CD4-positive, alpha-beta memory T cell (primary cell): ENCODE measurements around the gene CIZ1. TPM values are rescaled to one million over a fixed set of nuclear protein-coding genes. Genes with fewer than 3 reads are reported as not detected.
"Not testable (repeated sequence)": the region's sequence is repeated elsewhere in the genome, so short reads cannot be mapped to it uniquely, and the experiment has no call there.

ENCODE experiments used
- CTCF ChIA-PET: fragments of 350-600 bp; sonication (Branson Sonifier 250); formaldehyde crosslinking; loops from one replicate; lab custom pipeline; 2021; ENCODE audit warnings: inconsistent platforms; ENCODE audit not compliant: partially characterized antibody; lab: Charles Lee
- POLR2A ChIA-PET: fragments of 350-600 bp; sonication (Branson Sonifier 250); formaldehyde crosslinking; loops from one replicate; lab custom pipeline; 2021; ENCODE audit not compliant: partially characterized antibody; lab: Charles Lee
- DNase-seq, 5 donors: peaks; one replicate each; pipeline versions ENCODE4 v3.0.0 to v3.0.0-alpha.2; 2020 to 2022; ENCODE audit warnings: mixed read lengths in 1 of 5
- H3K27ac ChIP-seq: one replicate; pipeline ENCODE4 v1.7.0; 2013; ENCODE audit warnings: low read depth, low read length
- H3K27me3 ChIP-seq: 2 replicates; pipeline ENCODE4 v1.7.0; 2013; ENCODE audit warnings: mild to moderate bottlenecking, low read length, moderate library complexity; ENCODE audit not compliant: insufficient read depth
- H3K36me3 ChIP-seq: 2 replicates; pipeline ENCODE4 v1.7.0; 2013; ENCODE audit warnings: mild to moderate bottlenecking, low read length, moderate library complexity; ENCODE audit not compliant: insufficient read depth
- H3K4me1 ChIP-seq: 2 replicates; pipeline ENCODE4 v1.7.0; 2013; ENCODE audit warnings: mild to moderate bottlenecking, low read length, moderate library complexity; ENCODE audit not compliant: insufficient read depth
- H3K4me3 ChIP-seq, 2 donors: one replicate each; pipeline ENCODE4 v1.7.0; 2013; ENCODE audit warnings: low read length in 2 of 2, mild to moderate bottlenecking in 1 of 2
- H3K9me3 ChIP-seq, 2 donors: one replicate each; pipeline ENCODE4 v1.7.0; 2013; ENCODE audit warnings: low read length in 2 of 2, control low read depth in 1 of 2; ENCODE audit not compliant: control insufficient read depth in 1 of 2
- H3K27ac Mint-ChIP-seq, 7 donors: one replicate each; pipeline ENCODE4 v1.8.0; 2020 to 2021; ENCODE audit warnings: mixed read lengths in 7 of 7, mild to moderate bottlenecking in 6 of 7, inconsistent platforms in 3 of 7, moderate library complexity in 3 of 7
- H3K27me3 Mint-ChIP-seq, 2 donors: one replicate each; pipeline ENCODE4 v1.8.0; 2020 to 2021; ENCODE audit warnings: mixed read lengths in 2 of 2
- H3K36me3 Mint-ChIP-seq, 2 donors: one replicate each; pipeline ENCODE4 v1.8.0; 2020 to 2021; ENCODE audit warnings: mixed read lengths in 2 of 2, inconsistent platforms in 1 of 2, mild to moderate bottlenecking in 1 of 2
- H3K4me1 Mint-ChIP-seq, 4 donors: one replicate each; pipeline ENCODE4 v1.8.0; 2020 to 2021; ENCODE audit warnings: mixed read lengths in 4 of 4, mild to moderate bottlenecking in 1 of 4
- H3K4me3 Mint-ChIP-seq, 8 donors: one replicate each; pipeline ENCODE4 v1.8.0; 2020 to 2021; ENCODE audit warnings: mixed read lengths in 8 of 8, mild to moderate bottlenecking in 7 of 8, moderate library complexity in 6 of 8, inconsistent platforms in 3 of 8
- H3K9me3 Mint-ChIP-seq, 8 donors: one replicate each; pipeline ENCODE4 v1.8.0; 2020 to 2021; ENCODE audit warnings: mixed read lengths in 8 of 8, mild to moderate bottlenecking in 5 of 8, inconsistent platforms in 3 of 8, moderate library complexity in 1 of 8
- intact Hi-C: fragments of 100-400 bp; cut with micrococcal nuclease; formaldehyde crosslinking; loops from one replicate; pipeline ENCODE4 v1.15.1; 2023
- polyA plus RNA-seq, 2 donors: library from polyadenylated mRNA; unstranded; fragments of 300-500 nt; fragmentation: Illumina TruSeq; gene quantifications; one replicate each; pipeline ENCODE4 v1.2.3, GENCODE V29; 2021
- total RNA-seq, 2 experiments: library from RNA; stranded (reverse); gene quantifications; one replicate each; pipeline ENCODE4 v1.2.3, GENCODE V29; 2021

CIZ1 gene
- total and polyA plus RNA-seq, 4 experiments from 2014 or later = 3.1 to 165 (median 97.3) TPM

GRCh38 chr9:128185979-128186965 lies 5.1 kb downstream of the CIZ1 start:
- Mint-ChIP-seq H3K27ac (peak overlapping the region in 1 of 7 donors; percentile 24), H3K36me3 (peaks cover 37 to 48% of the 10 kb centered on the region in 2 donors), H3K4me3 (no peak overlapping the region), H3K4me1 (peaks cover 15 to 31% (median 26%) of the 10 kb centered on the region in 4 donors), H3K9me3 (peaks cover 0 to 2% (median 0%) of the 10 kb centered on the region in 8 donors), H3K27me3 (no peaks in the 10 kb centered on the region)
- ChIA-PET CTCF (no interaction called here), POLR2A (no interaction called here)
- Histone ChIP-seq H3K4me3 (no peak overlapping the region), H3K27me3 (no peaks in the 10 kb centered on the region), H3K9me3 (no peaks in the 10 kb centered on the region), H3K36me3 (peaks cover 48% of the 10 kb centered on the region), H3K27ac (no peak overlapping the region), H3K4me1 (peaks cover 22% of the 10 kb centered on the region)
- no peak for DNase-seq
- intact Hi-C loops = no loop called here

- H3K36me3 ChIP-seq = peaks cover 63% of the 10 kb centered on the region
- Mint-ChIP-seq H3K4me1 (peaks cover 3 to 11% (median 5%) of the 10 kb centered on the region in 4 donors), H3K9me3 (no peaks in the 10 kb centered on the region), H3K4me3 (no peak overlapping the region), H3K36me3 (peaks cover 38 to 51% of the 10 kb centered on the region in 2 donors), H3K27me3 (no peaks in the 10 kb centered on the region), H3K27ac (peak overlapping the region in 1 of 7 donors; percentile 81)
- intact Hi-C loops = no loop called here
- DNase-seq = no peak
- peaks cover 7% of the 10 kb centered on the region for H3K4me1 ChIP-seq
- ChIA-PET CTCF (interaction anchor here (1.5 kb wide), 1 partner anchor 12 kb away, joined by 3 read pairs; no protein-coding TSS in a partner anchor), POLR2A (interaction anchor here (1.0 to 1.8 kb wide), 2 partner anchors 10 to 21 kb away, joined by 4 read pairs; no protein-coding TSS in a partner anchor)
- H3K27me3 ChIP-seq = no peaks in the 10 kb centered on the region
- no peaks in the 10 kb centered on the region for H3K9me3 ChIP-seq
- H3K4me3 ChIP-seq = no peak overlapping the region
- H3K27ac ChIP-seq = no peak overlapping the region
Measured at GRCh38 chr9:128182893-128183588, 8.3 kb downstream of the CIZ1 start.

- H3K27ac ChIP-seq, H3K27ac Mint-ChIP-seq, H3K4me1 Mint-ChIP-seq, H3K27me3 Mint-ChIP-seq, H3K9me3 Mint-ChIP-seq, H3K4me3 ChIP-seq, intact Hi-C loops, H3K4me3 Mint-ChIP-seq, H3K27me3 ChIP-seq, DNase-seq, H3K4me1 ChIP-seq, H3K9me3 ChIP-seq, CTCF ChIA-PET: not testable (repeated sequence)
- H3K36me3 Mint-ChIP-seq = peaks cover 39 to 47% of the 10 kb centered on the region in 2 donors
- POLR2A ChIA-PET = interaction anchor here (1.8 kb wide), 1 partner anchor 20 kb away, joined by 4 read pairs; no protein-coding TSS in a partner anchor
- peaks cover 66% of the 10 kb centered on the region for H3K36me3 ChIP-seq
Measured at GRCh38 chr9:128181480-128181879, 9.9 kb downstream of the CIZ1 start.

- Mint-ChIP-seq H3K27me3 (no peaks in the 10 kb centered on the region), H3K27ac (no peak overlapping the region), H3K4me3 (no peak overlapping the region), H3K36me3 (peaks cover 39 to 50% of the 10 kb centered on the region in 2 donors), H3K4me1 (peaks cover 0 to 2% (median 0%) of the 10 kb centered on the region in 4 donors), H3K9me3 (no peaks in the 10 kb centered on the region)
- Histone ChIP-seq H3K4me1 (no peaks in the 10 kb centered on the region), H3K9me3 (no peaks in the 10 kb centered on the region), H3K4me3 (no peak overlapping the region), H3K27me3 (no peaks in the 10 kb centered on the region), H3K27ac (no peak overlapping the region), H3K36me3 (peaks cover 65% of the 10 kb centered on the region)
- intact Hi-C loops = no loop called here
- no peak for DNase-seq
- CTCF ChIA-PET = no interaction called here
- POLR2A ChIA-PET = no interaction called here
Measured at GRCh38 chr9:128180447-128180846, 10.9 kb downstream of the CIZ1 start.

GRCh38 chr9:128180001-128180400 lies 11.4 kb downstream of the CIZ1 start:
- ChIA-PET CTCF (no interaction called here), POLR2A (no interaction called here)
- Mint-ChIP-seq H3K36me3 (peaks cover 43 to 54% of the 10 kb centered on the region in 2 donors), H3K4me1 (peaks cover 0 to 2% (median 0%) of the 10 kb centered on the region in 4 donors), H3K9me3 (no peaks in the 10 kb centered on the region), H3K27ac (no peak overlapping the region), H3K4me3 (no peak overlapping the region), H3K27me3 (no peaks in the 10 kb centered on the region)
- Histone ChIP-seq H3K27ac (no peak overlapping the region), H3K9me3 (no peaks in the 10 kb centered on the region), H3K27me3 (no peaks in the 10 kb centered on the region), H3K4me3 (no peak overlapping the region), H3K4me1 (no peaks in the 10 kb centered on the region), H3K36me3 (peaks cover 63% of the 10 kb centered on the region)
- intact Hi-C loops = no loop called here
- no peak for DNase-seq

GRCh38 chr9:128178806-128179431 lies 12.5 kb downstream of the CIZ1 start:
- ChIA-PET CTCF (no interaction called here), POLR2A (no interaction called here)
- H3K9me3 ChIP-seq = no peaks in the 10 kb centered on the region
- intact Hi-C loops = no loop called here
- H3K27me3 Mint-ChIP-seq = no peaks in the 10 kb centered on the region
- peaks cover 43 to 58% of the 10 kb centered on the region in 2 donors for H3K36me3 Mint-ChIP-seq
- peak overlapping the region in 1 of 7 donors; percentile 77 for H3K27ac Mint-ChIP-seq
- H3K27ac ChIP-seq = no peak overlapping the region
- H3K27me3 ChIP-seq = no peaks in the 10 kb centered on the region
- no peaks in the 10 kb centered on the region for H3K4me1 Mint-ChIP-seq
- H3K4me1 ChIP-seq = no peaks in the 10 kb centered on the region
- peaks cover 58% of the 10 kb centered on the region for H3K36me3 ChIP-seq
- no peak overlapping the region for H3K4me3 ChIP-seq
- no peak for DNase-seq
- H3K4me3 Mint-ChIP-seq = no peak overlapping the region
- H3K9me3 Mint-ChIP-seq = no peaks in the 10 kb centered on the region
